Activated T-helper 2 cell treated with anti-CD3 and anti-CD28 coated beads, Interferon-gamma antibody, Interleukin-2, Interleukin-4, amounts not matched to agents 10 μg/mL and 5 μg/mL and 100 μg/mL, durations not matched to agents 14 hours and 24 hours and 36 hours (primary cell): ENCODE data around the gene RPE. TPM values are rescaled to one million over a fixed set of nuclear protein-coding genes. Genes with fewer than 3 reads are reported as not detected.

Source experiments
- DNase-seq: peaks from one replicate; pipeline ENCODE4 v3.0.0; 2021; ENCODE audit warnings: low spot score
- H3K27ac Mint-ChIP-seq: one replicate; pipeline ENCODE4 v1.8.0; 2021; ENCODE audit warnings: mixed read lengths
- H3K27me3 Mint-ChIP-seq: one replicate; pipeline ENCODE4 v1.8.0; 2021; ENCODE audit warnings: low read depth, mixed read lengths
- H3K36me3 Mint-ChIP-seq: one replicate; pipeline ENCODE4 v1.8.0; 2021; ENCODE audit warnings: low read depth, mixed read lengths
- H3K4me1 Mint-ChIP-seq: one replicate; pipeline ENCODE4 v1.8.0; 2021; ENCODE audit warnings: low read depth, mixed read lengths
- H3K4me3 Mint-ChIP-seq: one replicate; pipeline ENCODE4 v1.8.0; 2021; ENCODE audit warnings: low read depth, mild to moderate bottlenecking, moderate library complexity, mixed read lengths
- H3K9me3 Mint-ChIP-seq: one replicate; pipeline ENCODE4 v1.8.0; 2021; ENCODE audit warnings: mixed read lengths
- intact Hi-C: fragments of 100-400 bp; cut with micrococcal nuclease; formaldehyde crosslinking; loops from one replicate; pipeline ENCODE4 v1.15.1; 2023
- total RNA-seq: library from RNA; stranded (reverse); gene quantifications from 2 replicates; pipeline ENCODE4 v1.2.3, GENCODE V29; 2022

Gene RPE
- 57.2 and 57.8 TPM in 2 replicates for total RNA-seq

- intact Hi-C loops: loop anchor here (1.0 to 5.0 kb wide), 2 partner anchors 168 to 580 kb away; partner anchors contain the start of gene MAP2
- Mint-ChIP-seq H3K9me3 (peaks cover 3% of the 10 kb centered on the region), H3K36me3 (peaks cover 30% of the 10 kb centered on the region), H3K4me3 (peak within 1 kb of the TSS; percentile 95), H3K27me3 (no peaks in the 10 kb centered on the region), H3K4me1 (peaks cover 43% of the 10 kb centered on the region), H3K27ac (peak within 1 kb of the TSS; percentile 87)
- DNase-seq: peak; percentile 95
These were observed at the start of gene RPE for GRCh38 chr2:210002158-210003157. Gene RPE, plus strand, starts transcription at chr2:210002638. Its CDS starts 24 bp downstream, at chr2:210002662.

- H3K4me3 Mint-ChIP-seq: no peak overlapping the region
- H3K9me3 Mint-ChIP-seq: no peaks in the 10 kb centered on the region
- peaks cover 14% of the 10 kb centered on the region for H3K27me3 Mint-ChIP-seq
- no peak for DNase-seq
- H3K36me3 Mint-ChIP-seq: no peaks in the 10 kb centered on the region
- no peaks in the 10 kb centered on the region for H3K4me1 Mint-ChIP-seq
- intact Hi-C loops: no loop called here
- H3K27ac Mint-ChIP-seq: no peak overlapping the region
These were observed 46.2 kb upstream of the RPE start for GRCh38 chr2:209956271-209956670.

GRCh38 chr2:209958016-209958415 lies 44.4 kb upstream of the RPE start:
- DNase-seq: no peak
- Mint-ChIP-seq H3K27ac (no peak overlapping the region), H3K9me3 (no peaks in the 10 kb centered on the region), H3K4me3 (no peak overlapping the region), H3K36me3 (no peaks in the 10 kb centered on the region), H3K27me3 (peaks cover 13% of the 10 kb centered on the region), H3K4me1 (no peaks in the 10 kb centered on the region)
- intact Hi-C loops: no loop called here

- intact Hi-C loops: loop anchor here (10.0 kb wide), 3 partner anchors 535 to 1565 kb away; partner anchors contain the start of gene MAP2
- H3K27ac Mint-ChIP-seq: no peak overlapping the region
These were observed 42.4 kb upstream of the RPE start for GRCh38 chr2:209960045-209960444.

GRCh38 chr2:209960676-209961630 lies 41.5 kb upstream of the RPE start:
- no peak overlapping the region for H3K27ac Mint-ChIP-seq
- no peaks in the 10 kb centered on the region for H3K9me3 Mint-ChIP-seq
- no peaks in the 10 kb centered on the region for H3K4me1 Mint-ChIP-seq
- H3K36me3 Mint-ChIP-seq: no peaks in the 10 kb centered on the region
- peaks cover 11% of the 10 kb centered on the region for H3K27me3 Mint-ChIP-seq
- H3K4me3 Mint-ChIP-seq: no peak overlapping the region
- intact Hi-C loops: loop anchor here (10.0 kb wide), 3 partner anchors 536 to 1566 kb away; partner anchors contain the start of gene MAP2
- DNase-seq: no peak

More at GRCh38 chr2:209960045-209960444, 42.4 kb upstream of the RPE start:
- DNase-seq: no peak
- Mint-ChIP-seq H3K9me3 (no peaks in the 10 kb centered on the region), H3K27me3 (peaks cover 11% of the 10 kb centered on the region), H3K4me1 (no peaks in the 10 kb centered on the region), H3K36me3 (no peaks in the 10 kb centered on the region), H3K4me3 (no peak overlapping the region)

DNA sequence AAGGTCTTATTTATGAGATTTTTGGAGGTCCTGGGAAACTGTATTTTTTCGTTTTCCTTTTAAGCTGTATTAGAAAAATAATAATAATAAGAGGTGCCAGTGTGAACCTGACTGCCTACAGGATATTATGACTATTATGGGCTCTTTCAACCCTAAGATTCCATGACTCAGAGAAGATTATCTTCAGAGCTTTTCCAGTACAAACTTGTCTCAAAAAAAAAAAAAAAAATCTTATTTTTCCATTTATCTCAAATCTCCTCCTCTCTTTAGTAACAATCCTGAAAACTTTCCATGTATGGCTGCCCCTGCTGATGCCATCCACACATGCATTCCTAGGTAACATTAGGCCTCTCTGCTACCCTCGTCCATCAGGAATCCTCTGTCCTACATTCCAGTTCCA lies 36.7 kb upstream of the RPE start:
- no peaks in the 10 kb centered on the region for H3K9me3 Mint-ChIP-seq
- peaks cover 2% of the 10 kb centered on the region for H3K27me3 Mint-ChIP-seq
- no peaks in the 10 kb centered on the region for H3K36me3 Mint-ChIP-seq
- intact Hi-C loops: loop anchor here (10.0 kb wide), 3 partner anchors 541 to 1571 kb away; partner anchors contain the start of gene MAP2
- H3K4me3 Mint-ChIP-seq: no peak overlapping the region
- no peak for DNase-seq
- no peak overlapping the region for H3K27ac Mint-ChIP-seq
- no peaks in the 10 kb centered on the region for H3K4me1 Mint-ChIP-seq

DNA sequence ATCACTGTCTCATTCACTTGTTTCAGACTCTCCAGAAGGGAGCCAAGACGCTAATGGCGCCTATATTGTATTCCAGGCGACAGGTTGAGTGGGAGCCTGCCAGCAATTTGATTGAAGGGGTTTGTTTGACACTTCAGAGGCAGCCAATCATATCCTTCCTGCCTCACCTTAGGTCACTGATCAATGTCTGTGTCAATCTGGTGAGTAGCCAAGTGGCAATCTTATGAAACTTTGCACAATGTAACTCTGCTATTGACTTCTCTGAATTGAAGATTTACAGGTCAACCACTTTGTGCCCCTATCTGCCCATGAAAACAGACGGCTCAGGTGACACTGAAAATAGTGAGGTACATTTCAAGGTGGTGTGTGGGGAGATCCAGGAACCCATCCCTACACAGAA lies 32.7 kb upstream of the RPE start:
- no peak for DNase-seq
- Mint-ChIP-seq H3K4me1 (no peaks in the 10 kb centered on the region), H3K36me3 (no peaks in the 10 kb centered on the region), H3K4me3 (no peak overlapping the region), H3K9me3 (no peaks in the 10 kb centered on the region), H3K27ac (no peak overlapping the region), H3K27me3 (peaks cover 3% of the 10 kb centered on the region)
- intact Hi-C loops: loop anchor here (10.0 kb wide), 3 partner anchors 545 to 1575 kb away; partner anchors contain the start of gene MAP2

- no peaks in the 10 kb centered on the region for H3K9me3 Mint-ChIP-seq
- no peaks in the 10 kb centered on the region for H3K36me3 Mint-ChIP-seq
These were observed 32.2 kb upstream of the RPE start for GRCh38 chr2:209970271-209970670.

DNA sequence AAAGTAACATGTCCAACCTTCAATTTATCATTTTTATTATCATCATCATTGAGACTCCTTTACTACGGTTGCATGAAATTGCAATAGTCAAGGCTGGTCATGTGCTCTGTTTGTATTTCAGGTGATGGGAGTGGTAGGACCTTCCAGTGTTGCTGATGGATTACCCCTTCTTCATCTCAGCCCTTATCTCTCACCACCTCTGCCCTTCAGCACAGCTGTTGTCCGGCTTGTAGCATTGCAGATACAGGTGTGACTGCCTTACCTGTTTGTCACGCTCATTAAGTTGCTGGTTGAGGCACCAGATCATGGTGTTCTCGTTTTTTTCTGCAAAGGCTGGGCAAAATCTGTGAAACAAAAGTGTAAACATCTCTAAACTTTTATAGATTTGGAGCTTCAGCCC lies 31.7 kb upstream of the RPE start:
- no peaks in the 10 kb centered on the region for H3K4me1 Mint-ChIP-seq
- H3K4me3 Mint-ChIP-seq: no peak overlapping the region
- H3K9me3 Mint-ChIP-seq: no peaks in the 10 kb centered on the region
- peaks cover 3% of the 10 kb centered on the region for H3K27me3 Mint-ChIP-seq
- DNase-seq: no peak
- H3K27ac Mint-ChIP-seq: no peak overlapping the region
- no peaks in the 10 kb centered on the region for H3K36me3 Mint-ChIP-seq
- intact Hi-C loops: no loop called here

More at GRCh38 chr2:209970271-209970670, 32.2 kb upstream of the RPE start:
- H3K4me1 Mint-ChIP-seq: no peaks in the 10 kb centered on the region
- no peak for DNase-seq
- intact Hi-C loops: no loop called here
- no peak overlapping the region for H3K27ac Mint-ChIP-seq
- no peak overlapping the region for H3K4me3 Mint-ChIP-seq
- peaks cover 3% of the 10 kb centered on the region for H3K27me3 Mint-ChIP-seq

GRCh38 chr2:209973328-209973727 lies 29.1 kb upstream of the RPE start:
- intact Hi-C loops: no loop called here
- H3K27ac Mint-ChIP-seq: no peak overlapping the region
- H3K4me1 Mint-ChIP-seq: no peaks in the 10 kb centered on the region

GRCh38 chr2:209974576-209974975 lies 27.9 kb upstream of the RPE start:
- H3K27ac Mint-ChIP-seq: no peak overlapping the region
- H3K36me3 Mint-ChIP-seq: no peaks in the 10 kb centered on the region
- no peak overlapping the region for H3K4me3 Mint-ChIP-seq
- no peak for DNase-seq
- H3K9me3 Mint-ChIP-seq: no peaks in the 10 kb centered on the region
- peaks cover 3% of the 10 kb centered on the region for H3K27me3 Mint-ChIP-seq
- no peaks in the 10 kb centered on the region for H3K4me1 Mint-ChIP-seq
- intact Hi-C loops: no loop called here

More at GRCh38 chr2:209973328-209973727, 29.1 kb upstream of the RPE start:
- Mint-ChIP-seq H3K9me3 (no peaks in the 10 kb centered on the region), H3K27me3 (peaks cover 3% of the 10 kb centered on the region), H3K36me3 (no peaks in the 10 kb centered on the region), H3K4me3 (no peak overlapping the region)
- no peak for DNase-seq

DNA sequence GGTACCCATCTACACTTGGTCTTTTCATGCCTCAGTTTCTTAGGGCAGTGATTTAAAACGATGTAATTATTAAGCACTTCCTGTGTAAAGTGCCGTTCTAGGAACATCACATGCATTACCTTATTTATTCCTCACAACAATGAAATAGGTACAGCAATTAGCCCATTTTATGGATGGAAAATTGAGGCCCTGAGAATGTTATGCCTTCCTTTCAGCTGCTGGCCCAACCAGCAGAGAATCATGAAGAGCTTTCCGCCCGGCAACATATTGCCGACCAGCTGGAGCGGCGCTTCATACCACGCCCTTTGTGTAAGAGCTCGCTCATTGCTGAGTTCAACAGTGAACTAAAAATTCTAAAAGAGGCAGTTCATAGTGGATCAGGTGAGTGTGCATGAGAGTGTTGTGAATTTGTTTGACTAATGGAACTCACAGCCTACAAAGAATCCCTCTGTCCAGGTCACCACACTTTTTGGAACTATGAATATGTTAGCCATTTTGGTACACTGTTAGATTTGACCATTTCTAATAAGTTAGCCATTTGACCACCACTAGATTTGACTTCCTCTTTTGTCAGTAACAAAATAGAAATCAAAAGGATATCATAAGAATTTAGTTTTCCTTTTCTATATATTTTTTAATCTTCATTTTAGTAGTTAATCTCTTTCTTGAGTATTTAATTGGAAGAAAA lies 25.6 kb upstream of the RPE start:
- Mint-ChIP-seq H3K27me3 (peaks cover 5% of the 10 kb centered on the region), H3K27ac (no peak overlapping the region), H3K36me3 (no peaks in the 10 kb centered on the region), H3K9me3 (no peaks in the 10 kb centered on the region), H3K4me1 (no peaks in the 10 kb centered on the region), H3K4me3 (no peak overlapping the region)
- intact Hi-C loops: loop anchor here (1.0 kb wide), 2 partner anchors 218 to 222 kb away; no protein-coding TSS in a partner anchor
- no peak for DNase-seq
